Mesodermal cell (in vitro differentiated cells): ENCODE results near the gene OLFML1. TPM values are rescaled to one million over a fixed set of nuclear protein-coding genes. Genes with fewer than 3 reads are reported as not detected.
A peak's percentile ranks its signal among the peaks of the same experiment; 100 is the strongest.

ENCODE experiments used
- H3K27ac ChIP-seq: 2 replicates; pipeline ENCODE4 v1.7.0; 2013; ENCODE audit warnings: mild to moderate bottlenecking, low read depth, low read length, moderate library complexity; ENCODE audit not compliant: severe bottlenecking
- H3K36me3 ChIP-seq: 2 replicates; pipeline ENCODE4 v1.7.1; 2013; ENCODE audit warnings: mild to moderate bottlenecking, low read length, moderate library complexity; ENCODE audit not compliant: control insufficient read depth, insufficient read depth
- H3K4me1 ChIP-seq: one replicate; pipeline ENCODE4 v1.7.1; 2013; ENCODE audit warnings: mild to moderate bottlenecking, low read length; ENCODE audit not compliant: insufficient read depth, control insufficient read depth, poor library complexity, severe bottlenecking
- H3K4me3 ChIP-seq: 2 replicates; pipeline ENCODE4 v1.7.0; 2013; ENCODE audit warnings: low read length, control low read depth, mild to moderate bottlenecking; ENCODE audit not compliant: insufficient read depth, poor library complexity, severe bottlenecking; ENCODE audit errors: extremely low read depth
- H3K9me3 ChIP-seq: 2 replicates; pipeline ENCODE4 v1.7.1; 2013; ENCODE audit warnings: mild to moderate bottlenecking, low read length, moderate library complexity; ENCODE audit not compliant: control insufficient read depth
- WGBS, 2 experiments: methylation state at CpG; one replicate each; pipeline ENCODE4 v1.1.5; 2013; ENCODE audit warnings: missing lambda C conversion rate in 2 of 2; ENCODE audit not compliant: insufficient coverage in 2 of 2; 5-methylcytosine and 5-hydroxymethylcytosine counted together
- polyA plus RNA-seq, 2 experiments: library from polyadenylated mRNA; stranded (reverse); fragments of 50-300 nt; gene quantifications; one replicate each; pipeline ENCODE4 v1.2.3, GENCODE V29; 2013

The OLFML1 gene
- polyA plus RNA-seq (2013, experiment 1 of 2), result 2.0 TPM
- 2.3 TPM for polyA plus RNA-seq (2013, experiment 2 of 2)

- H3K4me1 ChIP-seq, result peaks cover 14% of the 10 kb centered on the region
- no peaks in the 10 kb centered on the region for H3K36me3 ChIP-seq
- 94 to 97% methylated on average over 13 to 14 of the region's 15 CpGs for WGBS, 2 experiments
- no peak within 1 kb of the TSS for H3K4me3 ChIP-seq
- H3K9me3 ChIP-seq, result no peaks in the 10 kb centered on the region
- peak within 1 kb of the TSS; percentile 48 for H3K27ac ChIP-seq
Measured at GRCh38 chr11:7485186-7486097, at the start of gene OLFML1. Gene OLFML1 (plus strand): TSS chr11:7485506. CDS start chr11:7485876, 370 bp downstream.

GRCh38 chr11:7436146-7436545, 49.2 kb upstream of the OLFML1 start:
- no peaks in the 10 kb centered on the region for H3K36me3 ChIP-seq
- 67% methylated on average over 1 of the region's 1 CpG; no CpG with 5 or more reads in 1 of the 2 experiments for WGBS, 2 experiments

GRCh38 chr11:7436657-7437056, 48.6 kb upstream of the OLFML1 start:
- Histone ChIP-seq H3K9me3 (no peaks in the 10 kb centered on the region), H3K4me3 (no peak overlapping the region), H3K4me1 (no peaks in the 10 kb centered on the region), H3K27ac (no peak overlapping the region), H3K36me3 (no peaks in the 10 kb centered on the region)
- WGBS, 2 experiments, result 61 to 82% methylated on average over 2 to 3 of the region's 5 CpGs

More at GRCh38 chr11:7436146-7436545, 49.2 kb upstream of the OLFML1 start:
- H3K27ac ChIP-seq, result no peak overlapping the region
- H3K4me1 ChIP-seq, result no peaks in the 10 kb centered on the region
- H3K9me3 ChIP-seq, result no peaks in the 10 kb centered on the region
- no peak overlapping the region for H3K4me3 ChIP-seq

- Histone ChIP-seq H3K9me3 (no peaks in the 10 kb centered on the region), H3K4me1 (no peaks in the 10 kb centered on the region), H3K36me3 (no peaks in the 10 kb centered on the region), H3K4me3 (no peak overlapping the region), H3K27ac (no peak overlapping the region)
- 84 to 96% methylated on average over 3 of the region's 3 CpGs for WGBS, 2 experiments
Measured at GRCh38 chr11:7437696-7438095, 47.6 kb upstream of the OLFML1 start.

- Histone ChIP-seq H3K27ac (no peak overlapping the region), H3K9me3 (no peaks in the 10 kb centered on the region), H3K4me1 (peaks cover 5% of the 10 kb centered on the region), H3K4me3 (no peak overlapping the region), H3K36me3 (no peaks in the 10 kb centered on the region)
- 83 to 100% methylated on average over 2 of the region's 3 CpGs for WGBS, 2 experiments
Measured at GRCh38 chr11:7439746-7440320, 45.5 kb upstream of the OLFML1 start.

- no peaks in the 10 kb centered on the region for H3K36me3 ChIP-seq
- H3K9me3 ChIP-seq, result no peaks in the 10 kb centered on the region
- peaks cover 5% of the 10 kb centered on the region for H3K4me1 ChIP-seq
- WGBS, 2 experiments, result 14 to 18% methylated on average over 4 of the region's 6 CpGs
- H3K27ac ChIP-seq, result no peak overlapping the region
- H3K4me3 ChIP-seq, result no peak overlapping the region
Measured at GRCh38 chr11:7442588-7443215, 42.6 kb upstream of the OLFML1 start.

- no peaks in the 10 kb centered on the region for H3K36me3 ChIP-seq
- H3K27ac ChIP-seq, result no peak overlapping the region
- peaks cover 5% of the 10 kb centered on the region for H3K4me1 ChIP-seq
- WGBS, 2 experiments, result 69 to 73% methylated on average over 5 of the region's 6 CpGs
- H3K9me3 ChIP-seq, result no peaks in the 10 kb centered on the region
- H3K4me3 ChIP-seq, result no peak overlapping the region
Measured at GRCh38 chr11:7444091-7444981, 41.0 kb upstream of the OLFML1 start.

GRCh38 chr11:7445564-7445963, 39.7 kb upstream of the OLFML1 start:
- no peaks in the 10 kb centered on the region for H3K36me3 ChIP-seq
- H3K9me3 ChIP-seq, result no peaks in the 10 kb centered on the region
- no peak overlapping the region for H3K4me3 ChIP-seq
- no peak overlapping the region for H3K27ac ChIP-seq
- WGBS, 2 experiments, result 91 to 92% methylated on average over 3 to 5 of the region's 5 CpGs
- peaks cover 5% of the 10 kb centered on the region for H3K4me1 ChIP-seq

- 86 to 88% methylated on average over 11 to 12 of the region's 12 CpGs for WGBS, 2 experiments
- Histone ChIP-seq H3K9me3 (no peaks in the 10 kb centered on the region), H3K36me3 (no peaks in the 10 kb centered on the region), H3K4me1 (peaks cover 5% of the 10 kb centered on the region), H3K27ac (no peak overlapping the region), H3K4me3 (no peak overlapping the region)
Measured at GRCh38 chr11:7448201-7448600, 37.1 kb upstream of the OLFML1 start.
